GM19099 (cell line): ENCODE results near the gene SLC35F5.

ENCODE experiments used
- POLR2A ChIP-seq: IDR thresholded peaks from 3 replicates; pipeline ENCODE4 v1.6.1; 2011; ENCODE audit warnings: low read depth; ENCODE audit not compliant: insufficient read length; ENCODE audit errors: extremely low read depth

Gene SLC35F5

GRCh38 chr2:113677330-113677729 is 79.1 kb downstream of the SLC35F5 start:
- no peak for TF ChIP-seq POLR2A

GRCh38 chr2:113676623-113677266 is 79.7 kb downstream of the SLC35F5 start:
- no peak for TF ChIP-seq POLR2A

GRCh38 chr2:113675875-113676274 is 80.6 kb downstream of the SLC35F5 start:
- TF ChIP-seq POLR2A, result no peak

- no peak for TF ChIP-seq POLR2A
Observed at GRCh38 chr2:113672326-113672932, 84.0 kb downstream of the SLC35F5 start.
